Nephron (organoid): ENCODE data around the gene SCGB2B2.
A peak's percentile ranks its signal among the peaks of the same experiment; 100 is the strongest.

Experiments
- H3K27ac Mint-ChIP-seq, 3 experiments: 2 replicates each; pipeline ENCODE4 v1.8.0; 2020; ENCODE audit warnings: mixed read lengths in 3 of 3, mild to moderate bottlenecking in 2 of 3, moderate library complexity in 1 of 3
- H3K27me3 Mint-ChIP-seq: 2 replicates; pipeline ENCODE4 v1.8.0; 2021; ENCODE audit warnings: low read depth, mild to moderate bottlenecking, moderate library complexity, mixed read lengths
- H3K36me3 Mint-ChIP-seq: 2 replicates; pipeline ENCODE4 v1.8.0; 2020; ENCODE audit warnings: low read depth, mixed read lengths
- H3K4me1 Mint-ChIP-seq: 2 replicates; pipeline ENCODE4 v1.8.0; 2020; ENCODE audit warnings: mixed read lengths
- H3K4me3 Mint-ChIP-seq, 3 experiments: 2 replicates each; pipeline ENCODE4 v1.8.0; 2020; ENCODE audit warnings: mild to moderate bottlenecking in 3 of 3, mixed read lengths in 3 of 3, moderate library complexity in 2 of 3
- H3K9me3 Mint-ChIP-seq: 2 replicates; pipeline ENCODE4 v1.8.0; 2020; ENCODE audit warnings: mixed read lengths
- CTCF ChIP-seq, 3 experiments: fragments of 200-600 bp; sonication (generic); IDR thresholded peaks; one replicate each; pipeline ENCODE4 v1.5.0; 2021; ENCODE audit warnings: antibody characterized with exemption in 3 of 3; ENCODE audit not compliant: unreplicated experiment in 3 of 3

SCGB2B2 gene

GRCh38 chr19:34645551-34645950, 31.4 kb downstream of the SCGB2B2 start:
- Mint-ChIP-seq H3K4me3 (peak overlapping the region in 1 of 3 experiments; percentile 29), H3K36me3 (no peaks in the 10 kb centered on the region), H3K27me3 (peaks cover 7% of the 10 kb centered on the region), H3K4me1 (peaks cover 8% of the 10 kb centered on the region), H3K27ac (peak overlapping the region in 1 of 3 experiments; percentile 72), H3K9me3 (peaks cover 2% of the 10 kb centered on the region)
- TF ChIP-seq CTCF (IDR thresholded peaks at IDR 0.05; ENCODE audit: unreplicated experiment in 3 of 3) = no peak

DNA sequence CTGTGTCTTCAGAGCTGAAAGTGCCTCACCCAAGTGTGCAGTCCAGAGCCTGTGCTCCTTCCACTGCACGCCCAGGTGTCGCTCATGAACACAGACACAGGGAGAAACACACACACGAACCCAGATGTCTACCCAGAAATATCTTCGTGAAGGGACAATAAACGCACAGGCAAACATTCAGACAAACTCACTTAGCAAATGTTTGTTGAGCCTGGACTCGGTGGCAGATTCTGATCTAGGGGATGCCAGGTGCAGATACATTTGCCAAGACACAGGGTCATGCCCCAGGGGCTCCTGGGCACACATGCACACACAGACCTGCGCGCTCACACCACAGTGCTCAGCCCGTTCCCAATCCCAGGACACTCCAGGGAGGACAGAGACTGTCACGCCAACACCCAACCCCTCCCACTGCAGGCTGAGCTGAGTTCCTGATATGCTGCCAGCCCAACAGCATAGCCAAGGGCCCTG, 31.9 kb downstream of the SCGB2B2 start:
- H3K27me3 Mint-ChIP-seq = peaks cover 7% of the 10 kb centered on the region
- H3K4me3 Mint-ChIP-seq = no peak overlapping the region
- H3K9me3 Mint-ChIP-seq = no peaks in the 10 kb centered on the region
- TF ChIP-seq CTCF (IDR thresholded peaks at IDR 0.05; ENCODE audit: unreplicated experiment in 3 of 3) = no peak
- H3K27ac Mint-ChIP-seq = no peak overlapping the region
- no peaks in the 10 kb centered on the region for H3K36me3 Mint-ChIP-seq
- peaks cover 8% of the 10 kb centered on the region for H3K4me1 Mint-ChIP-seq

DNA sequence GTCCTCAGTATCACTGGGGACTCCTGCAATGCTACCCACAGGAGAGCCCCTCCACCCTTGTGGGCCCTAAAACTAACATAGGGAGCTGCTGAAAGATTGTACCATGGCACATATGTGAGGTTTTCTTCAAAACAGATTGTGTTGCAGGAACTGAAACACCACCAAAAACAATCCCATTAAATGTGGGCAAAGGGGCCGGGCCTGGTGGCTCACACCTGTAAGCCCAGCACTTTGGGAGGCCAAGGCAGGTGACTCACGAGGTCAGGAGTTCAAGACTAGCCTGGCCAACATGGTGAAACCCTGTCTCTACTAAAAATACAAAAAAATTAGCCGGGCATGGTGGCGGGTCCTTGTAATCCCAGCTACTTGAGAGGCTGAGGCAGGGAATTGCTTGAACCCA, 34.7 kb downstream of the SCGB2B2 start:
- no peak overlapping the region for H3K4me3 Mint-ChIP-seq
- H3K4me1 Mint-ChIP-seq = peaks cover 8% of the 10 kb centered on the region
- H3K36me3 Mint-ChIP-seq = no peaks in the 10 kb centered on the region
- H3K27ac Mint-ChIP-seq = no peak overlapping the region
- H3K27me3 Mint-ChIP-seq = peaks cover 3% of the 10 kb centered on the region
- TF ChIP-seq CTCF (IDR thresholded peaks at IDR 0.05; ENCODE audit: unreplicated experiment in 3 of 3) = no peak
- H3K9me3 Mint-ChIP-seq = no peaks in the 10 kb centered on the region

DNA sequence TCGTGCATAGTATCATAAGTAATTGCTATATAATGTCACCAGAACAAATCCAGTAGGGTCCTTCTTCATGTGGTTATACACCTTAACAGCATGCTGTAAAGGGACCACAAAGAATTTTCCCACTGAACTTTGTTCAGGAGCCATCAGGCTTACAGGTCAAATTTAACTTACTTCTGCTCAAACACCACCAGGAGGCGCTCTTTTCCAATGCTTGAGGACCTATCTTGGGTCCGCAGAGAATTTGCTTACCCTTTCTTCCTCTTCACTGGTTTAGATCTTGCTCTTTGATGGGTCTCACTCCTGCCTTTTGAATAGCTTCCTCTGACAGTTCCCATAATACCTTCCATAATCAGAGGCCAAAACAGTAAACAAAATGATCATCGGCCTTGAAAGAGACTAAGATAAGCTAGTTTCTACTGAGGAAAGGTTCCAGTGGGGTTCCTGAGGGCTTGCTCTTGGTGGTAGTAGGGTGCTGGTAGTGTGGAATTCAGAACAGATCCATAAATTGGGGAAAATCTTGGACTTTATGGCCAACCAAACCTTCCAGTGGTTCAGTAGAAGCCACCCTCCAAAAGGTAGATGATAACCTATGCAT, 37.4 kb downstream of the SCGB2B2 start:
- Mint-ChIP-seq H3K4me1 (no peaks in the 10 kb centered on the region), H3K27me3 (peaks cover 5% of the 10 kb centered on the region), H3K36me3 (no peaks in the 10 kb centered on the region)

GRCh38 chr19:34633802-34634201, 43.2 kb downstream of the SCGB2B2 start:
- no peak overlapping the region for H3K4me3 Mint-ChIP-seq
- no peaks in the 10 kb centered on the region for H3K4me1 Mint-ChIP-seq
- peaks cover 3% of the 10 kb centered on the region for H3K27me3 Mint-ChIP-seq
- peaks cover 31% of the 10 kb centered on the region for H3K9me3 Mint-ChIP-seq
- no peak for TF ChIP-seq CTCF (IDR thresholded peaks at IDR 0.05; ENCODE audit: unreplicated experiment in 3 of 3)
- no peaks in the 10 kb centered on the region for H3K36me3 Mint-ChIP-seq
- H3K27ac Mint-ChIP-seq = no peak overlapping the region

More for the DNA sequence above, 37.4 kb downstream of the SCGB2B2 start:
- H3K4me3 Mint-ChIP-seq = no peak overlapping the region
- peaks cover 14% of the 10 kb centered on the region for H3K9me3 Mint-ChIP-seq
- peak; percentile 26 to 58 (median 32) for TF ChIP-seq CTCF (IDR thresholded peaks at IDR 0.05; ENCODE audit: unreplicated experiment in 3 of 3)
- no peak overlapping the region for H3K27ac Mint-ChIP-seq
